ENCODE results near the gene PNKD. TPM values are rescaled to one million over a fixed set of nuclear protein-coding genes. Genes with fewer than 3 reads are reported as not detected.

Gene PNKD
- total and polyA plus RNA-seq, 12 donors: 48.8 to 181 (median 87.4) TPM

DNA sequence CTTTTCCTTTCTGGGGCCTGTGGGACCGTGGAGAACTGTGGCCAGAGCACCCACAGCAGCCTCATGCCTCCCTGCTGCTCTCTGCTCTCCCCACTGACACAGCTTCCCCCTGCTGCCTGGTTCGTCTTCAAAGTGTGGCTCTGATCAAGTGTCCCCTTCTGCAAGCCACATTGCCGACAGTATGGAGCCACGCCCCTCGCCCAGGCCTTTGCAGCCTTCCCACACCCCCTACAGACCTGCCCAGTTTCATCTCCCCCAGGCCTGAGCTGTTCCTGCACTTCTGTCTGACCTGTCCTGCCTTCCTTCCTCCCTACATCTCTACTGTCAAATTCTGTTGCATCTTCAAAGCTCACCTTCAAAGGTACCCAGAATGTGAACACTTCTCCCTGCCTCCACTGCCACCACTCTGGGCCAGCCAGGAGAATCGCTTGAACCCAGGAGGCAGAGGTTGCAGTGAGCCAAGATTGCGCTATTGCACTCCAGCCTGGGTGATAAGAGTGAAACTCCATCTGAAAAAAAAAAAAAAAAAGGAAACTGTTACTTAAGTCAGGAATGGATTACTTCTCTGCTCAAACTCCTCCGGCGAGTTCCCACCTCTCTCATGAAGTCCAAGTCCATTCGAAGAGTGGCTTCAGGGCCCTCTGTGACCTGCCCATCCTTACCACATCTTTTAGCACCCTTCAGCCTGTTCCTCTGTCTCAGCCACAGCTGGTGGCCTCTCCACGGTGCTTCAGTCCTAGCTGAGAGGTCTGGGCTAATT lies 57.3 kb downstream of the PNKD start:
- no peaks in the 10 kb centered on the region for H3K9me3 ChIP-seq (replicated peaks in 1 of 3)
- H3K27me3 ChIP-seq: no peaks in the 10 kb centered on the region
- TF ChIP-seq, protein P1, sequence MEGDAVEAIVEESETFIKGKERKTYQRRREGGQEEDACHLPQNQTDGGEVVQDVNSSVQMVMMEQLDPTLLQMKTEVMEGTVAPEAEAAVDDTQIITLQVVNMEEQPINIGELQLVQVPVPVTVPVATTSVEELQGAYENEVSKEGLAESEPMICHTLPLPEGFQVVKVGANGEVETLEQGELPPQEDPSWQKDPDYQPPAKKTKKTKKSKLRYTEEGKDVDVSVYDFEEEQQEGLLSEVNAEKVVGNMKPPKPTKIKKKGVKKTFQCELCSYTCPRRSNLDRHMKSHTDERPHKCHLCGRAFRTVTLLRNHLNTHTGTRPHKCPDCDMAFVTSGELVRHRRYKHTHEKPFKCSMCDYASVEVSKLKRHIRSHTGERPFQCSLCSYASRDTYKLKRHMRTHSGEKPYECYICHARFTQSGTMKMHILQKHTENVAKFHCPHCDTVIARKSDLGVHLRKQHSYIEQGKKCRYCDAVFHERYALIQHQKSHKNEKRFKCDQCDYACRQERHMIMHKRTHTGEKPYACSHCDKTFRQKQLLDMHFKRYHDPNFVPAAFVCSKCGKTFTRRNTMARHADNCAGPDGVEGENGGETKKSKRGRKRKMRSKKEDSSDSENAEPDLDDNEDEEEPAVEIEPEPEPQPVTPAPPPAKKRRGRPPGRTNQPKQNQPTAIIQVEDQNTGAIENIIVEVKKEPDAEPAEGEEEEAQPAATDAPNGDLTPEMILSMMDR (IDR thresholded peaks at IDR 0.05): no peak
- no peak for TF ChIP-seq POLR2A (IDR thresholded peaks at IDR 0.05)
- DNase-seq: no peak
- intact Hi-C loops (cut with DNase I): no loop called here
- no peak overlapping the region for H3K27ac ChIP-seq
- H3K36me3 ChIP-seq (replicated peaks in 1 of 2): no peaks in the 10 kb centered on the region
- no peak overlapping the region for H3K4me3 ChIP-seq
- peaks cover 6 to 17% of the 10 kb centered on the region in 2 donors for H3K4me1 ChIP-seq (replicated peaks in 1 of 2)
- WGBS, 4 donors: 61 to 80% (median 70%) methylated on average over 10 to 11 of the region's 11 CpGs

DNA sequence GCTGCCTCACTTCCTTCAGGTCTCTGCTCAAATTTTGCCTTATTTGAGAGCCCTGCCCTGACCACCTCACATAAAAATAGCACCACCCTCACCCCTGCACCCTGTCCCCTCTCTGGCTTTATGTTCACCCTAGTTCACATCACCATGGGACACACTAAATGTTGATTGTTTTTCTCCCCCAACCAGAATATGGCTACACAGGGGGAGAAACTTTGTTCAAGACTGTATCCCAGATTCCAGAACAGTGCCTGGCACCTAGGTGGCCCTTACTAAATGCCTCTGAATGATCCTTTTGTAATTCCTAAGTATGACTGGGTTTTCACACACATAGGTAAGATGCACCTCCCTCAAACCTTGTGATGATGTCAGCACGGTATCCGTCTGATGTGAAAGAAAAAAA lies 58.0 kb downstream of the PNKD start:
- H3K27me3 ChIP-seq: no peaks in the 10 kb centered on the region
- H3K9me3 ChIP-seq (replicated peaks in 1 of 3): no peaks in the 10 kb centered on the region
- peaks cover 6 to 16% of the 10 kb centered on the region in 2 donors for H3K4me1 ChIP-seq (replicated peaks in 1 of 2)
- 90 to 100% (median 96%) methylated on average over 2 of the region's 2 CpGs for WGBS, 4 donors
- intact Hi-C loops (cut with DNase I): no loop called here
- DNase-seq: no peak
- no peaks in the 10 kb centered on the region for H3K36me3 ChIP-seq (replicated peaks in 1 of 2)
- H3K27ac ChIP-seq: no peak overlapping the region
- no peak overlapping the region for H3K4me3 ChIP-seq
- TF ChIP-seq, protein P1 (IDR thresholded peaks at IDR 0.05): no peak
- no peak for TF ChIP-seq POLR2A (IDR thresholded peaks at IDR 0.05)

DNA sequence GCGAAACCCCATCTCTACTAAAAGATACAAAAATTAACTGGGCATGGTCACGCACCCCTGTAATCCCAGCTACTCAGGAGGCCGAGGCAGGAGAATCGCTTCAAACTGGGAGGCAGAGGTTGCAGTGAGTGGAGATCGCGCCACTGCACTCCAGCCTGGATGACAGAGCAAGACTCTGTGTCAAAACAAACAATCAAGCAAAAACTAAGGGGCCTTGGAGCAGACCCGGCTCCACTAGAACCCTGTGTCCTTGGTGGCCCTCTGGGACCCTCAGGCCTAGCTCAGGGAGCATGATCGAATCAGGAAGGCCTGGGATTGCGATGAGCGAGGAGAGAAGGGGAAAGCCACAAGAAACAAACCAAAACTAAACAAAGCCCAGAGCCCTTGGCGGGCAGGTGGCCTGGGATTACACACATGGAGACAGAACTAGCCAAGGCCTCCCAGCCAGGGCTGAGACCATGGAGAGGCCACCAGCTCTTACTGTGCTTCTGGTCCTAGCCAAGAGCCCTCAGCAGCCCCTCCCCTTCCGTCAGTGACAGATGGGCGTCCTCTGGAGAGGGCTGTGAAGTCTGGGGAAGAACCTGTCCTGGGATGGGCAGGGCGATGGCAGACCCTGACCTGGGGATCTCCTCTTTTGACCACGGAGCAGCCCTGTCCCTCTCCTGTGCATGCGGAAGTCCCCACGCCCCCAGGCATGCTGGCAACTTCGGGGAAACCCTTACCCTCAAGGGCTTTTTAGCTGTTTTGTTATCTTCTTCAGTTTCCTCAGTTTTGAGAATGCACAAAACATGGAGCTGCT lies 58.9 kb downstream of the PNKD start:
- no peak for DNase-seq
- Histone ChIP-seq H3K27ac (peak overlapping the region in 2 of 5 donors; percentile 7 to 34), H3K27me3 (no peaks in the 10 kb centered on the region), H3K36me3 (replicated peaks in 1 of 2) (no peaks in the 10 kb centered on the region), H3K4me3 (no peak overlapping the region), H3K9me3 (replicated peaks in 1 of 3) (no peaks in the 10 kb centered on the region), H3K4me1 (replicated peaks in 1 of 2) (peaks cover 2 to 11% of the 10 kb centered on the region in 2 donors)
- intact Hi-C loops (cut with DNase I): no loop called here
- WGBS, 4 donors: 82 to 94% (median 86%) methylated on average over 16 to 18 of the region's 18 CpGs
- TF ChIP-seq, protein P1 (IDR thresholded peaks at IDR 0.05): no peak
- TF ChIP-seq POLR2A (IDR thresholded peaks at IDR 0.05): no peak

GRCh38 chr2:218329826-218330593 lies 59.7 kb downstream of the PNKD start:
- no peaks in the 10 kb centered on the region for H3K27me3 ChIP-seq
- peak overlapping the region in 2 of 5 donors; percentile 7 to 34 for H3K27ac ChIP-seq
- peaks cover 0 to 7% of the 10 kb centered on the region in 2 donors for H3K4me1 ChIP-seq (replicated peaks in 1 of 2)
- 71 to 78% (median 76%) methylated on average over 5 to 8 of the region's 8 CpGs for WGBS, 4 donors
- no peak overlapping the region for H3K4me3 ChIP-seq
- intact Hi-C loops (cut with DNase I): no loop called here
- no peaks in the 10 kb centered on the region for H3K9me3 ChIP-seq (replicated peaks in 1 of 3)
- TF ChIP-seq, protein P1 (IDR thresholded peaks at IDR 0.05): no peak
- TF ChIP-seq POLR2A (IDR thresholded peaks at IDR 0.05): no peak
- no peaks in the 10 kb centered on the region for H3K36me3 ChIP-seq (replicated peaks in 1 of 2)
- DNase-seq: no peak

All from adrenal gland (tissue), 12 donors.